Activated naive CD8-positive, alpha-beta T cell treated with anti-CD3 and anti-CD28 coated beads, Interleukin-2, amount 10 ng/mL, durations not matched to agents 7 days and 5 days (primary cell): ENCODE results near the gene MAML3. TPM values are rescaled to one million over a fixed set of nuclear protein-coding genes. Genes with fewer than 3 reads are reported as not detected.

Experiments
- ATAC-seq: fragments of 150-1000 bp; cut with Tn5 transposase; one replicate; pipeline ENCODE4 v1.10.0; 2021; ENCODE audit warnings: low read depth, moderate library complexity
- POLR2A ChIA-PET: fragments of 350-600 bp; sonication (Branson Sonifier 250); formaldehyde crosslinking; loops from one replicate; lab custom pipeline; 2021; ENCODE audit warnings: antibody characterized with exemption; lab: Charles Lee
- DNase-seq: peaks from one replicate; pipeline ENCODE4 v3.0.0; 2021
- H3K27ac Mint-ChIP-seq: one replicate; pipeline ENCODE4 v1.8.0; 2022; ENCODE audit warnings: mild to moderate bottlenecking, mixed read lengths
- H3K27me3 Mint-ChIP-seq: one replicate; pipeline ENCODE4 v1.8.0; 2022; ENCODE audit warnings: mild to moderate bottlenecking, moderate library complexity, mixed read lengths
- H3K36me3 Mint-ChIP-seq: one replicate; pipeline ENCODE4 v1.8.0; 2021; ENCODE audit warnings: mild to moderate bottlenecking, mixed read lengths
- H3K4me1 Mint-ChIP-seq: one replicate; pipeline ENCODE4 v1.8.0; 2021; ENCODE audit warnings: mixed read lengths
- H3K4me3 Mint-ChIP-seq: one replicate; pipeline ENCODE4 v1.8.0; 2022; ENCODE audit warnings: mild to moderate bottlenecking, moderate library complexity, mixed read lengths
- H3K9me3 Mint-ChIP-seq: one replicate; pipeline ENCODE4 v1.8.0; 2021; ENCODE audit warnings: mixed read lengths
- total RNA-seq, 2 experiments: library from RNA; stranded (reverse); gene quantifications; one replicate each; pipeline ENCODE4 v1.2.3, GENCODE V29; 2021

MAML3 gene
- total RNA-seq, 2 experiments from 2014 or later = 4.6 to 4.7 TPM

DNA sequence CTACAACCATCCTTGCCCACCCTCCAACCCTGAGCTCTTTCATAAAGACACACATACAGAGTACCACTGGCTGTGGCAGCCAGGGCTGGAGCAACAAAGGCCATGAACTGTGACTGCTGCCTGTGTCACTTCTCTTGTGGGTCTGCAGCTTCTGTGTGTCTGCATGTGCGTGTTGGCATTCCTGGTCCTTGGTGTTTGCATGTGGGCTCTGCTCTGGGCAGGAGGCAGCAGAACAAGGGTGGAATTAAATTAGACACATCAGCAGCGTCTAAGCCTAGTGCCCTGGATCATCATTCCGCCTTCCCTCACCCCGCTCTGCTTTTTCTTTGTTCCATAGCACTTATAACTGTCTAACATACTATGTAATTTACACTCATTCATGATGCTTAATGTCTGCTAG lies 330.6 kb downstream of the MAML3 start:
- Mint-ChIP-seq H3K27ac (no peak overlapping the region), H3K27me3 (no peaks in the 10 kb centered on the region), H3K4me3 (no peak overlapping the region), H3K36me3 (no peaks in the 10 kb centered on the region), H3K4me1 (no peaks in the 10 kb centered on the region), H3K9me3 (no peaks in the 10 kb centered on the region)
- DNase-seq (no peak), ATAC-seq (no peak)
- POLR2A ChIA-PET = no interaction called here

DNA sequence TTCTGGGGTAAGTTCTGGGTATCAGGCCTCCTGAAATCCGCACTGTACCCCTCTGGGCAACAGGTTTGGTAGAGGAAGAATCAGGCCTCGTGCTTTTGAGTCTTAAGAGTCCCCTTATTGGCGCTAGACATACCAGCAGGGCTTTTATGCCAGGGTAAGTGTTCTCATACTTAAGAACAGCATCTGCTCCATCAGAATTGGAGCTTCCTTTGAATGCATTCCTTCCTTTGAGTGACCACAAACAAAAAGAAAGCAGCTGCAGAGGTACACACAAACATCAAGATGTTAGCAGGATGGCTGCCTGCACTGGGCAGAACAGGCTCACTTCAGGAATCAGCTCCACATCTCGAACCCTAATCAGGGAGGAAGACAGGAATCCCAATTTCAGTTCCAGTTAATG lies 331.6 kb downstream of the MAML3 start:
- no peaks in the 10 kb centered on the region for H3K36me3 Mint-ChIP-seq
- H3K4me1 Mint-ChIP-seq = no peaks in the 10 kb centered on the region
- POLR2A ChIA-PET = no interaction called here
- ATAC-seq (no peak), DNase-seq (no peak)
- H3K27ac Mint-ChIP-seq = no peak overlapping the region
- no peaks in the 10 kb centered on the region for H3K27me3 Mint-ChIP-seq
- no peaks in the 10 kb centered on the region for H3K9me3 Mint-ChIP-seq
- H3K4me3 Mint-ChIP-seq = no peak overlapping the region

DNA sequence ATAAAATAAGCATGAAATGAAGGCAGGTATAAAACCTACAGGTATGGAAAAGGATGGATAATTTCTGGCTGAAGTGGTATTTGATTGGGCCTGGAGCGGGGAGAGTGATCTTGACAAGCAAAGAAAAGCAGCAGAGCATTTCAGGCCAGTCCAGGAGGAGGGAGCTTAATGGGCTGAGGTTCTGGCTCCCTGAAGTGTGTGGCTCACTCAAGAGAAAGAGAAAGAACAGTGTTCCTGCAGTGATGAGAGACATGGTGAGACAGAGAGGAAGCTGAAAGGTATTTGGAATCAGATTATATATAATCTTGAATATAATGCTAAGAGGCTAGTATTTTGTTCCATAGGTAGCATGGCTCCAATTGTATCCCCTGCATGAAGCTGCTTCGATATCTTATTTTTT lies 334.9 kb downstream of the MAML3 start:
- no peak for ATAC-seq
- Mint-ChIP-seq H3K9me3 (no peaks in the 10 kb centered on the region), H3K4me3 (no peak overlapping the region), H3K27me3 (no peaks in the 10 kb centered on the region), H3K36me3 (no peaks in the 10 kb centered on the region), H3K4me1 (no peaks in the 10 kb centered on the region), H3K27ac (no peak overlapping the region)
- no peak for DNase-seq
- POLR2A ChIA-PET = no interaction called here

DNA sequence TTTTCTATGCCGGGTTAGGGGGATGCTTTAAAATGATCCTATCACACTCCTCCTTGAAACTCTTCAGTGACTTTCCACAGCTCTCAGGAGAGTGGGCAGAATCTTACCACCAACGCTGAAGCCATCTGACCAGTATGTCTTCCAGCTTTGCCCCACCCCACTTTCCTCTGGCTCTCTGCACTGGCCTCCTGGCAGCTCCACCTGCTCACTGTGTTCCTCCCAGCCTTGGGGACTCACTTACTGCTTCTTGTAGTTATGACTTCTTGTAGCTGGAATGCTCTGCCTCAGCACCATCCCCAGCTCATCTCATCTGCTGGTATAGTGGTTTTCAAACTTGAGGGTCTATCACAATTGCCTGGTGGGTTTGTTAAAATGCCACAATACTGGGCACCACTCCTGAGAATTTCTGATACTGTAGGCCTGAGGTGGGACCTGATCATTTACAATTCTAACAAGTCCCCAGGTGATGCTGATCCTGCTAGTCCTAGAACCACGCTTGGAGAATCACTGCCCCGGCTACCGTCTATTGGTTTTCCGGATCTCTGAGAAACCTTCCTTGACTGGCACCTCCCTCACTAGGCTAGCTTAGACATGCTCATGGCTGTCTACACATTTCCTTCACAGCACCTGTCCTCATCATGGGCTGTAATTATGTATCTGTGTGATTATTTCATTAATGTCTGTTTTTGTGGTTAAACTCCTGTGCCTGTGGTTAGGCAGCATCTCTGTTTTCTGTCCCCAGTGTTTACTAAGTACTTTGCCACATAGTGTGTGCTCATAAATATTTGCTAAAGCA lies 336.1 kb downstream of the MAML3 start:
- DNase-seq = no peak
- Mint-ChIP-seq H3K9me3 (no peaks in the 10 kb centered on the region), H3K36me3 (no peaks in the 10 kb centered on the region), H3K27ac (no peak overlapping the region), H3K4me1 (no peaks in the 10 kb centered on the region), H3K27me3 (no peaks in the 10 kb centered on the region), H3K4me3 (no peak overlapping the region)
- POLR2A ChIA-PET = no interaction called here
- no peak for ATAC-seq

DNA sequence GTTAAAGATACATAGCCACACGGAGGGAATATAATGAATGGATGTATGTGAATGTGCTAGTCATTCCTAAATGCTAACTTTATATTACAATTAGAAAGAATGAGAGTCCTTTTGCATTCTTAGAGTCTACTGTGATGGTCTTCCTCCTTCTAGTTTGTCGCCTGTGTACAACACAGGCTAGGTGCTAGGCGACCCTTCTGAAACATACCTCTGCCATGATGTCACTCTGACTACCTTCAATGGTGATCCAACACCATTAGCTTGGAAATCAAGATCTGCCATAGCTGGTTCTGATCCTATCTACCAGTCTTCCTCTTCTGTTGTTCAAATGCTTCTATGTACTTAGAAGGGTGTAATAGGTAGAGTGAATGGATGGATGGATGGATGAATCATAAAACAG lies 337.1 kb downstream of the MAML3 start:
- no peak for DNase-seq
- POLR2A ChIA-PET = no interaction called here
- H3K27me3 Mint-ChIP-seq = no peaks in the 10 kb centered on the region
- no peak overlapping the region for H3K4me3 Mint-ChIP-seq
- no peaks in the 10 kb centered on the region for H3K36me3 Mint-ChIP-seq
- H3K27ac Mint-ChIP-seq = no peak overlapping the region
- H3K4me1 Mint-ChIP-seq = no peaks in the 10 kb centered on the region
- H3K9me3 Mint-ChIP-seq = no peaks in the 10 kb centered on the region
- no peak for ATAC-seq

DNA sequence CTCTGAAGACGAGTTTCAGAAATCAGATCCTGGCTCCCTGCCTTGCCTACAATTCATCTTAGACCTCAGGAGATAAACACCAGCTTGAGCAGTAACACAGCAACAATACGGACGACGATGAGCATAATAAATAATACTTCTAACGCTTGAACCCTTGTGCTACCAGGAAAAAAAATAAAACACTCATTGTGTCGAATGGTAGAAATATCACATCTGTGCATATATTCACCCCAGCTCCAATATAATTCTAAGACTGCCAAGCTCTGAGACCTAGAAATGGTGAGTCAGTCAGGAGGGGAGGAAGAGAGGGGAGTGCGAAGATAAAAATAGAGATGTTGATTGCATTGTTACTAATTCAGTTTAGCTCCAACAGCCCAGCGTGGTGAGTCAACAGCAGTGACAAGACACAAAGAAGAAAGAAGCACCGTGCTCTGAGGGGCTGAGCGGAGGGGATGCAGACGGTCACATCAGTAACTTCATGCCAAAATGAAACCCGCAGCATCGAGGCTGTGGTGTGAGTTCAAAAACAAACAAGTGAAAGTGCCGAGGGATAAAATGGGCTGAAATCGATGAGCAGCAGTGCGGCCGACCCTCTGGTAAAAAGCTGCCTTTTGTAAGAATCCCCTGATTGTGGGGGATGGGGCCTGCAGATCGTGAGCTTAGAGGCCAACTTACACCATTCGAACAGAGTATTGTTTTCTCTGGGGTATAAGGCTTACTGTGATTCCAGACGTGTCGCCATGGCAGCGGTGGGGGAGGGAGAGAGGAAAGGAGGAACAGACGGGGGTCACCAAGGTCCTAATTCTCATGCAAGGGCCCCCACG lies 338.0 kb downstream of the MAML3 start:
- no peak for ATAC-seq
- Mint-ChIP-seq H3K36me3 (peaks cover 4% of the 10 kb centered on the region), H3K4me3 (no peak overlapping the region), H3K9me3 (no peaks in the 10 kb centered on the region), H3K27ac (no peak overlapping the region), H3K27me3 (no peaks in the 10 kb centered on the region), H3K4me1 (no peaks in the 10 kb centered on the region)
- POLR2A ChIA-PET = no interaction called here
- no peak for DNase-seq

DNA sequence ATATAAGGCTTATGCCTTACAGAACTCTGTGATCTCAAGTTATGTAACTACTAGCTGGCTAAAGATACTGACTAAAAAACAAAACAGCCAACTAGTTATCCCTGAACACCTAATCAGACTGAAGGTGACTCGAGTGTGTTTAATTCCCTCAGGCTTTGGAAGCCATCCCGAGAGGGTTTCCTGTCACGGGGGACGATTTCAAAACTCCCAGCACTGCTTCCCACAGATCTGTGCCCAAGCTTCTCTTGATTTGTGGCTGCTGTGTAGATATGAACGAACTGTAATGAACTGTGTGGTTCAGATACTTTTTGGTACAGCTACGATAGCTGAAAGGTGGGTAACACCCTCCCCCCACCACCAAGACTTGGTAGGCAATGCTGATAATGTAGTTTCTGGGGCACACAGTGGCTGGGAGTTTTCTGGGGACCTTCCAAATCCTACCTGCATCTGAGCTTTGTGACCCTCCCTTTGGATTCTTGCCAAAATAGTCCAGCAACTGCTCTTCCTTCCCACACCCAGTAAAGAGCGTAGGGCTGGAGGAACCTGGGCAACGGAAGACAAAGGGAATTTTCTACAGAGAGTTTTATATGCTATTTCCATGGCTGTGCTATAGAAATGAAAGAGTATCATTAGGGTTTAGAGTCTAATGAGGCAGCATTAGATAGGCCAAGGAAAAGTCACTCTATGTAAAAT lies 339.5 kb downstream of the MAML3 start:
- ATAC-seq (no peak), DNase-seq (no peak)
- peaks cover 4% of the 10 kb centered on the region for H3K36me3 Mint-ChIP-seq
- no peaks in the 10 kb centered on the region for H3K27me3 Mint-ChIP-seq
- H3K9me3 Mint-ChIP-seq = peaks cover 2% of the 10 kb centered on the region
- POLR2A ChIA-PET = interaction anchor here (0.6 kb wide), 1 partner anchor 417 kb away, joined by 6 read pairs; no protein-coding TSS in a partner anchor
- no peak overlapping the region for H3K4me3 Mint-ChIP-seq
- peaks cover 2% of the 10 kb centered on the region for H3K4me1 Mint-ChIP-seq
- no peak overlapping the region for H3K27ac Mint-ChIP-seq

DNA sequence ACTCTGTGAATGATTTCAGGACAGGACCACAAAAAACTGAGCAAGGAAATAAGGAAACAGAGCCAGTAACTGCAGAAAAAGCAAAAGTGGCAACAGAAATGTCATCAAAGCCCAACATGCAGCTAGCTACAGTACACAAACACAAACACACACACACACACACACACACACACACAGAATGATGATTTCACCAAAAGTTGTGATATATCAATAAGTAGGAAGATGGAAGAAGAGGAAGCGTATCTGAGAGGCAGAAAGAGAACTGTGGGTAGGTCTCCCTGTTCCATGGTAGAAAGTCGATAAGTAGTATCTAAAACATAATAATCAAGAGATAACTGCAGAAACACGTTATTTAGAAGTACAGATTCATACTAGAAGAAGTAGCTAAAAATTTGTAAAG lies 340.1 kb downstream of the MAML3 start:
- Mint-ChIP-seq H3K9me3 (peaks cover 2% of the 10 kb centered on the region), H3K27me3 (no peaks in the 10 kb centered on the region), H3K4me1 (peaks cover 3% of the 10 kb centered on the region), H3K27ac (no peak overlapping the region), H3K4me3 (no peak overlapping the region), H3K36me3 (peaks cover 4% of the 10 kb centered on the region)
- POLR2A ChIA-PET = interaction anchor here (0.6 kb wide), 1 partner anchor 418 kb away, joined by 6 read pairs; no protein-coding TSS in a partner anchor
- DNase-seq = no peak
- ATAC-seq = no peak

DNA sequence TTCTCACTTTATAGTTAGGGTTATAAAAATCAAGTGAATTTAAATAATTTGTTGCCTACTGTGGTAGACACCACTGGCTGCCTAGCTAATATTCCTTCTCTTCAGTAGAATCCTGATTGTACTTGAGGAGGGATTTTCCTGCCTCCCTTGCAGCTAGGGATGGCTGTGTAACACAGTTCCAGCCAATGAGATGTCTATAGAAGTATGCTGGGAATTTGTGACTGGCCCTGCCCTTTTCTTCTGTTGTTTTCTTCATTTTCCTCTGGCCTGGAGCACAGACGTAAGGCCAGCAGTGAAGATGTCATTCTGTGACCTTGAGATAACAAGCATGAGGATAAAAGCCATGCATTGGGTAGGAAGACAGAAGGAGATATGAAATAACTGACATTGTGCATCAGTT lies 343.3 kb downstream of the MAML3 start:
- no peak for ATAC-seq
- Mint-ChIP-seq H3K9me3 (peaks cover 2% of the 10 kb centered on the region), H3K36me3 (peaks cover 4% of the 10 kb centered on the region), H3K4me3 (no peak overlapping the region), H3K4me1 (peaks cover 7% of the 10 kb centered on the region), H3K27ac (no peak overlapping the region), H3K27me3 (no peaks in the 10 kb centered on the region)
- no peak for DNase-seq
- POLR2A ChIA-PET = no interaction called here

DNA sequence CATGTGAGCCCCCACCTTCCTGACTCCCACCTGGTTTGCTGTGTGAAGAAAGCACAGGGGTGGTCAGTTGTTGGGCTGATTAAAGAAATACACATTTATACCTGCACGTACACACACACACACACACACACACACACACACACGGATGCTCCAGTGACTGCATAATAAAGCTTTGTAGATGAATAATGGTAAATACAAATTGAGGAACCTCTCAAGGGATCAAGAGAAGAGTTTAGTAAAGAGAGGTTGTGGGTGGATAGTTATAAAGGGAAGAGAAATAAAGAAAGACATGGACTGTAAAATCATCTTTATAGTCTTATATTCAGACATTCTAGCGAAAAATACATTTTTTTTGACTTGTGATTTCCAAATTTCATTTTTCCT lies 344.2 kb downstream of the MAML3 start:
- Mint-ChIP-seq H3K4me1 (peaks cover 7% of the 10 kb centered on the region), H3K36me3 (peaks cover 4% of the 10 kb centered on the region), H3K27me3 (no peaks in the 10 kb centered on the region), H3K4me3 (no peak overlapping the region), H3K9me3 (peaks cover 2% of the 10 kb centered on the region), H3K27ac (no peak overlapping the region)
- ATAC-seq = no peak
- no peak for DNase-seq
- POLR2A ChIA-PET = no interaction called here

DNA sequence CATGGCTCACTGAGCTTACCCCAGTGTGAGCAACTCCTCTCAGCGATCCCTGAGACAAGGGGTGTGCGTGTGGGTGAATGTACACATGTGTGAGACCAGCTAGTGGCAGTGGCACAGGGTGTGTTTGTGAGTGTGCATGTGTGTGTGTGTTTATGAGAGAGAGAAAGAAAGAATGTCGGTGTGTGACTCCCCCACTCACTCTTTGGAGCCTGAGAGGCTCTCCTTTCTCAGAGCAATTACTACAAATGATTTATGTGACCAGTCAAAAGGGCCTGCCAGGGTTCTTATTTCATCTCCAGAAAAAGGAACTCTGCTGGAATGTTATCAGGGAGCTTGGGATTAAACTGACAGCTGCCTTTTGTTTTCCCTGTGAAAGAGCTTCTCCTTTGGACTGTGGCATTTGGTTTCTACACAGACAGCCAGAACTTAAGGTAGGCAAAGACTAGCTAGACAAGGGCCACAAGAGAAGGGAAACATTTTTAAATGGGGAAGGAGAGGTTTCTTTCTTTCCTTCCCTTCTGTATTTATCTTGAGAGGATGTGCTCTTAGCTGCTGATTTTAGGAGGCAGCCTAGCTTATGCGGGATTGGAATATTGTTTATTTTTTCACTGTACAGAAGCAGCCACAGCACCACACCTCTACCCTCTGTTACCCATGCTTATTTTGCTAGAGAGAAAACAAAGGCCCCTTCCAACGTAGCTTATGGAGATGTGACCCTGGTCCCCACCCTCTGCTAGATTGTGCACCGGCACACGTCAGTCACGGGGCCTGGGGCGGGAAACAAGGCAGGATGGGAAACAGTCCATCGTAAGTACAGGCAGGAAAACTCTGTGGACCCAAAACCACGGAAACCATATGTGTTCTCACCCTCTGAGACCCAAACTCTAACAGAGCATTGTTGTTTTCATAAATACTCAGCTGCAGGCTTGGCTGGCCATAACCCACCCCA lies 344.9 kb downstream of the MAML3 start:
- Mint-ChIP-seq H3K4me3 (no peak overlapping the region), H3K27ac (no peak overlapping the region), H3K9me3 (peaks cover 2% of the 10 kb centered on the region), H3K27me3 (no peaks in the 10 kb centered on the region), H3K4me1 (peaks cover 9% of the 10 kb centered on the region), H3K36me3 (peaks cover 4% of the 10 kb centered on the region)
- DNase-seq = no peak
- ATAC-seq = no peak
- POLR2A ChIA-PET = no interaction called here

DNA sequence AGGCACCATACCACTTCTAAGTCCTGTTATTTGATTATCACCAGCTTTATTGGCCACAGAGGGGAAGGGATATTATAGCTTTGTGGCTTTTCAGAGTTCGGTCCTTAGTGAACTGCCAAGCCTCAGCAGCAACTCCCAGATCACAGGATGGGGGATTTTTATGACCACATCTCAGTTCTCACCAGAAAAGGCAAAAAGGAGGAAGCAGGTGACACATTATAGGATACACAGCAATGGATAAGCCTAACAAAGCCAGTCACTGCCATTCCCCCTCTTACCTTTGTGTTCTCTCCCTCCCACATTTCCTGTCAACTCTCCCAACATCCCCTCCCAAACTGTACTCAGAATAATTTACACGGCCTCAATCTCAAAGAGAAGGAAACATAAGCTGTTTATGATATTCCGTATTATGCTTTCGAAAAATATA lies 345.6 kb downstream of the MAML3 start:
- POLR2A ChIA-PET = no interaction called here
- no peak for ATAC-seq
- Mint-ChIP-seq H3K4me3 (no peak overlapping the region), H3K27ac (no peak overlapping the region), H3K27me3 (no peaks in the 10 kb centered on the region), H3K9me3 (peaks cover 2% of the 10 kb centered on the region), H3K4me1 (peaks cover 16% of the 10 kb centered on the region), H3K36me3 (peaks cover 4% of the 10 kb centered on the region)
- DNase-seq = no peak

DNA sequence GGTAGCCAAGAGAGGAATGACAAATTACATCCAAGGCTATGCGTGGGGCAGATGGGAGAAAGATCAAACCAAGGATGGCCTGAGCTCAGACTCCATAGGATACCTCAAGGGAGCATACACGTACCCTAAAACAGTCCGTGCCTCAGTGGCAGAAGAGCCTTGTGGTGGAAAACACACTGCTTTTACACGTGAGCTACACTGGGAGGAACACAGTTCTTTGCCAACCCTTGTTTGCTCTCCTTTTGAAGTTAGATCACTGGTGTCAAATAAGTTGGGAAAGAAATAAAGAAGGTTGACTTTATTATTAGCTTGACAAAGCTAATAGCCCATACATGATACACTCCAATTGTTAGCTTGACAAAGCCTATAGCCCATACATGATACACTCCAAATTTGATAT lies 346.5 kb downstream of the MAML3 start:
- POLR2A ChIA-PET = no interaction called here
- H3K4me1 Mint-ChIP-seq = peaks cover 21% of the 10 kb centered on the region
- no peak overlapping the region for H3K27ac Mint-ChIP-seq
- peaks cover 2% of the 10 kb centered on the region for H3K9me3 Mint-ChIP-seq
- H3K36me3 Mint-ChIP-seq = peaks cover 5% of the 10 kb centered on the region
- no peaks in the 10 kb centered on the region for H3K27me3 Mint-ChIP-seq
- no peak for DNase-seq
- ATAC-seq = no peak
- H3K4me3 Mint-ChIP-seq = no peak overlapping the region
